ENCODE results near the gene SUSD1.

SUSD1 gene

DNA sequence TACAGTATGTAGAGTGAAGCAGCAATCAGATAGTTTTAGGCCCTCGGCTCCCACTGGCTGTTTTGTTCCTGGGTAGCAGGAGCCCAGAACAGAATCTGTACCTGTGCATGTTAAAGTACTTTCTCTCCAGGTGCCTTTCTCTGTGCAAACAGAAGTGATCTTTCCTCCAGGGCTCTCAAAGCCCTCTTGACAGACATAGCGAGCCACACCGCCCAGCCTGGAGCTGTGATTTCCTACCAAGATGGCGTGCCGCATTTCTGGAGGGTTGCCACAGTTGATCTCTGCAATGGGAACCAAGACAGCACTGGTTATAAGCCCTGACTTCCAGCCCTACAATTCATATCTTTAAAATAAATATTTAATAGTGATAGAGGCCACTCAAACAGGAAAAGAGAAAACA lies 50.9 kb downstream of the SUSD1 start:
- TF ChIP-seq, protein P1, sequence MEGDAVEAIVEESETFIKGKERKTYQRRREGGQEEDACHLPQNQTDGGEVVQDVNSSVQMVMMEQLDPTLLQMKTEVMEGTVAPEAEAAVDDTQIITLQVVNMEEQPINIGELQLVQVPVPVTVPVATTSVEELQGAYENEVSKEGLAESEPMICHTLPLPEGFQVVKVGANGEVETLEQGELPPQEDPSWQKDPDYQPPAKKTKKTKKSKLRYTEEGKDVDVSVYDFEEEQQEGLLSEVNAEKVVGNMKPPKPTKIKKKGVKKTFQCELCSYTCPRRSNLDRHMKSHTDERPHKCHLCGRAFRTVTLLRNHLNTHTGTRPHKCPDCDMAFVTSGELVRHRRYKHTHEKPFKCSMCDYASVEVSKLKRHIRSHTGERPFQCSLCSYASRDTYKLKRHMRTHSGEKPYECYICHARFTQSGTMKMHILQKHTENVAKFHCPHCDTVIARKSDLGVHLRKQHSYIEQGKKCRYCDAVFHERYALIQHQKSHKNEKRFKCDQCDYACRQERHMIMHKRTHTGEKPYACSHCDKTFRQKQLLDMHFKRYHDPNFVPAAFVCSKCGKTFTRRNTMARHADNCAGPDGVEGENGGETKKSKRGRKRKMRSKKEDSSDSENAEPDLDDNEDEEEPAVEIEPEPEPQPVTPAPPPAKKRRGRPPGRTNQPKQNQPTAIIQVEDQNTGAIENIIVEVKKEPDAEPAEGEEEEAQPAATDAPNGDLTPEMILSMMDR (IDR thresholded peaks at IDR 0.05; ENCODE audit: low read depth, low read length, missing control alignments), result no peak
- H3K4me3 ChIP-seq (replicated peaks; ENCODE audit: low read depth, low read length), result no peak overlapping the region
- no peak for DNase-seq (ENCODE audit: extremely low read depth, low read depth)

DNA sequence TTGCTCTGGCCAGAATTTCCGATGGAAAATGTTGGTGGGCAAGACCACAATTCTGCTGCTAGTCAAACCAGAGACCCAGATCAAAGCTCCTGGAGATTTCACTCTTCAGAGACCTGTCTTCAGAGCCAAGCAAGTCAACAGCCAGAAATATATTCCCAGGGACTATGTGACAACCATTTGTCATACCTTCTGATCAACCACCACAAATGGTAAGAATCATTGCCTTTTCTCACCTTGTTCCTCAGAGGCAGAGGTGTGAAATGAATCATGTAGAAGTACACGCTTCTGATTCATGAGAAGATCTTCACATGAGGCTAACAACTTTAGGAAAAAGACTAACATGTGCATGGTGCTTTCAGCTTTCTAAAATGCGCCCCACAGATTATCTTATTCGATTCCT lies 53.5 kb downstream of the SUSD1 start:
- TF ChIP-seq, protein P1 (IDR thresholded peaks at IDR 0.05; ENCODE audit: low read depth, low read length, missing control alignments), result no peak
- H3K4me3 ChIP-seq (replicated peaks; ENCODE audit: low read depth, low read length), result no peak overlapping the region
- DNase-seq (ENCODE audit: extremely low read depth, low read depth), result no peak

DNA sequence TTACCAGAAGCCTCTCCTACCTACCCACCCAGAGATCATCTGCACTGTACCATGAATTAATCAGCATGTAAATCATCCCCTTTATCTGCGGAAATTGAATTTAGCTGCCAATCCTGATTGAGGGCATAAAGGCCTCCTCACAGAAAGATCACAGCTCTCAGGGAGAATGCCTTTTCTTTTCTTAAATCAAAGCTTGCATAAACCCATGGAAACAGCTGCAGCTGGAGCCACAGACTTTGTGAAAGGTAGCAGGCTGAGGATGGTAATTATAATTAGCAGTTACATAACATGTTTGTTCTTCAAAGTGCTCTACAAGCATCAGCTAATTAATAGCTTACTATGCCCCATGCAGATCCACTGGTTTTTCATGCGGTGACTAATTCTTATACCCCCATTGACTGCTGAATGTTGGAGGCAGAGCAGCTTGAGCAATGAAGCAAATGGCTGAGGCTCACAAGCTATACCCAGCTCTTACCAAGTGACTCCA lies 54.6 kb downstream of the SUSD1 start:
- TF ChIP-seq, protein P1 (IDR thresholded peaks at IDR 0.05; ENCODE audit: low read depth, low read length, missing control alignments), result no peak
- H3K4me3 ChIP-seq (replicated peaks; ENCODE audit: low read depth, low read length), result no peak overlapping the region
- no peak for DNase-seq (ENCODE audit: extremely low read depth, low read depth)

DNA sequence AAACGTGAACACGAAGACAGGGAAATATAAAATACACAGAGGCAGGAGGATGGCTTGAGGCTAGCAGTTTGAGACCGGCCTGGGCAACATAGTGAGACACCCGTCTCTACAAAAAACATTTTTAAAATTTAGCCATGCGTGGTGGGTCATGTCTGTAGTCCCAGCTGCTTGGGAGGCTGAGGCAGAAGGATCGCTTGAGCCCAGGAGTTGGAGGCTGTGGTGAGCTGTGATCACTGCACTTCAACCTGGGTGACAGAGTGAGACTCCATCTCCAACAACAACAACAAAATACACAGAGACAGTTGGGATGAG lies 55.1 kb downstream of the SUSD1 start:
- no peak for DNase-seq (ENCODE audit: extremely low read depth, low read depth)
- no peak overlapping the region for H3K4me3 ChIP-seq (replicated peaks; ENCODE audit: low read depth, low read length)
- TF ChIP-seq, protein P1 (IDR thresholded peaks at IDR 0.05; ENCODE audit: low read depth, low read length, missing control alignments), result no peak

DNA sequence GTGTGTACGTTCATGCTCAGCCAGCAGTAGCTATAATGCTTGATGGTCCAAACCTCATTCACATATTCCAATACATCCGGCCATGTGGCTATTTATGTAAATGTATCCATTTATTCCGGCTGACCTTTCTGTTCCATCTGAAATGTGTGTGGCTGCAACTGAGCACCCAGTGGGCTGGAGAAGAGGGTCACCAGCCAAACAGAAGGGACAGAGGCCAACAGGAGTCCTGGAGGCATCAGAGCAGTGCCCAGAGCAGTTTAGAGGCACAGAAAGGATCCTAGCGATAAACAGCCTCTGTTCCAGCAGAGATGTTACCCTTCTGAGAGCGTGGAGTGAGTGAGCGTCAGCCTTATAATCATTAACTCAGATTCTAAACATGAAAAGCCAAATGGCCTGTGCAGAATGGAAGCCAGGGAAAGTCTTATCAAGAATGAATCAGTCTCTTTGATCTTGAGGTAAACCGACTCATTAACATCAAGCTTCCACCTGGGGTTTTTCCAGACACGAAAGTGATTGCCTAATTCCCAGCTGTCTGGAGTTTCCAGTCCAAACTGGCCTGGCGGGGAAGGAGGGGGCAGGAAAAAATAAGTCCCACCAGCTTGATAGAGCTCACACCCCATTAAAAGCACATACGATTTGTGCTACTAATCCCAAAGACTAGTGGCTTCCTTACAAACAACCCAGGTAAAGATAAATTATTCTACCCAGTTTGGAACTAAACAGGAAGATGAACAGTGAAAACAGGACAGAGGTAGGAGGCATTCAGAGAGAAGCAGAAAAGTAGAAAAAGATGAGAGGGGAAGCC lies 55.7 kb downstream of the SUSD1 start:
- DNase-seq (ENCODE audit: extremely low read depth, low read depth), result no peak
- H3K4me3 ChIP-seq (replicated peaks; ENCODE audit: low read depth, low read length), result no peak overlapping the region
- TF ChIP-seq, protein P1 (IDR thresholded peaks at IDR 0.05; ENCODE audit: low read depth, low read length, missing control alignments), result no peak

DNA sequence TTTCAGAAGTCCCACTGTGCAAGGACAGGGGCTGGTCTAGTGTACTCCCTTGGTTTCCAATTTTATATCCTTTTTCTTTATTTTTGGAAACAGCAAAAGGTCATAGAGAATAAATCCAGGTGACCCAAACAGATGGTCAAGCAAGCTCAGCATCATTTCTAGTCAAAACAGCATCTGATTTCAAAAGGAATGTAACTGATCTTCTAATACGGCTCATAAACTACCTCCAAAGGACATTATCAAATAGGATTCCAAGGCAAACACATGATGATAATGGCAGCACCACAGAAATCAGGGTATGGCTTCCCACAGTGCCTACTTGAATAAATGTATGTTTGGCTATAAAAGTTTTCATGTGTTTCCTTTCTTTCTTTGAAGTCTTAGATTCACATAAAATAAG lies 57.1 kb downstream of the SUSD1 start:
- DNase-seq (ENCODE audit: extremely low read depth, low read depth), result no peak
- H3K4me3 ChIP-seq (replicated peaks; ENCODE audit: low read depth, low read length), result no peak overlapping the region
- TF ChIP-seq, protein P1 (IDR thresholded peaks at IDR 0.05; ENCODE audit: low read depth, low read length, missing control alignments), result no peak
